HPDE6-E6E7 (cell line): Measurements from ENCODE around the gene SLC37A3.
A peak's percentile ranks its signal among the peaks of the same experiment; 100 is the strongest.
"Not testable (repeated sequence)": the region's sequence is repeated elsewhere in the genome, so short reads cannot be mapped to it uniquely, and the experiment has no call there.

Experiments
- DNase-seq: peaks from one replicate; pipeline ENCODE4 v3.0.0; 2011; ENCODE audit warnings: missing footprints; ENCODE audit errors: extremely low spot score

The SLC37A3 gene

DNA sequence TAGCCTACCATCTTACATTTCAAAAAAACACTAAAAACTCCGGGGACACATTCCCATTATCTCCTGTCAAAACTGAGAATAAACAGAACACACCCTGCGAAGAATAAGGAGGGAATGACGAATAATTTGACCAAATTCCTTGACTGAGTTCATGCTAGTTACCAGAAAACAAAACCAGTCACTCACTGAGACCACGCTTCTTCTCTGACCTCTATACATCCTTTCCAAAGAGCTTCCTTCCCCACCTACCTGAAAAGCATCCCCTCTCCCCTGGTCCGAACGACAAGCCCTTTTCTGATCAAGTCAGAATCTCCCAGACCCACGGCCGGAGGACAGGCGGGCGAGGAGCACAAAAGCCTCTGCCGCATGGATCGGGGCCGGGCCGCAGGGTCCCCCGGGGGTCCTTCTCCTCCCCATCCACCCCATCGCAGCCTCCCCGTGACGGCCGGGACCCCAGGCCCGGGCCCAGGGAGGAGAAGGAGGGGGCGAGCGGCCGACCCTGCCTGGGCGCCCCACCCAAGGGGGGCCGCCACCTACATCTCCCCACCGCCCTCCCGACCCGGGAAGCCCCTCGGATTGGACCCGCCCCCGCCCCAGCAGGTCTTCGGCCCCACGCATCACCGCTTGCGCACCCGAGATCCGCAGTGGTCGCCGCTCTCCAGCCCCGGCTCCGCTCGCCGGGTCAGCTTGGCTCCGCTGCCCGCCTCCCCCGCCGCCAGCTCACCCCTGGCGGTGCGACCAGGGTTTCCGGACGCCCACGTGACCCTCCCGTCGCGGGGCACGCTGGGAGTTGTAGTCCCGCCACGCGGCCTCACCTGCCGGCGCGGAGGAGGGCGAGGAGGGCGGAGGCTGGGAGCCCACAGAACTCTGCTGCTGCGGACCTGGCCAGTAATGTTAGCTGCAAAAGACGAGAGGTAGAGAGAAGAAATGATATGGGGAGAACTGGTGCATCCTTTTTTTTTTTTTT is at the start of gene SLC37A3:
SLC37A3 (minus strand) TSS at position 747 of the 967 bp plus-strand sequence. CDS start 16,004 bp downstream, outside the sequence.
- peak; percentile 89 for DNase-seq

GRCh38 chr7:140447841-140448240 is 49.5 kb upstream of the SLC37A3 start:
- no peak for DNase-seq

GRCh38 chr7:140446467-140446866 is 48.1 kb upstream of the SLC37A3 start:
- no peak for DNase-seq

DNA sequence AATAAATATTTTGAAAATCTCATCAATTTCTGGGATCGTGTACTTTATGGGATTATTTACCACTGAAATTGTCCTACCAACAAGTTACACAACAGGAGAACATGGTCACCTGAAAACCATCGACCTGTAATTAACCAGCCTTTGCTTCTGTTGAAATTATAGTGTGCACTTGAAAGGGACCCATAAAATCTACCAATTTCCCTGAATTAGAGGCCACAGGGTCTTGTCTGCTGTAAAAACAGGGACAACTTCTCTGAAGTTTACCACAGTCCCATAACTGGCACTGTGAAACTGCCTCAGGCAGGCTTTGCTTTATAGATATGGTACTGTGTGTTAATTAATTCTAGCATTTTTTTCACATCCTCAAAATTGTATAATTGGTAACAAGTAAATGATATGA is 43.2 kb upstream of the SLC37A3 start:
- DNase-seq = no peak

GRCh38 chr7:140440593-140440992 is 42.3 kb upstream of the SLC37A3 start:
- DNase-seq = no peak

GRCh38 chr7:140439359-140439758 is 41.0 kb upstream of the SLC37A3 start:
- no peak for DNase-seq

DNA sequence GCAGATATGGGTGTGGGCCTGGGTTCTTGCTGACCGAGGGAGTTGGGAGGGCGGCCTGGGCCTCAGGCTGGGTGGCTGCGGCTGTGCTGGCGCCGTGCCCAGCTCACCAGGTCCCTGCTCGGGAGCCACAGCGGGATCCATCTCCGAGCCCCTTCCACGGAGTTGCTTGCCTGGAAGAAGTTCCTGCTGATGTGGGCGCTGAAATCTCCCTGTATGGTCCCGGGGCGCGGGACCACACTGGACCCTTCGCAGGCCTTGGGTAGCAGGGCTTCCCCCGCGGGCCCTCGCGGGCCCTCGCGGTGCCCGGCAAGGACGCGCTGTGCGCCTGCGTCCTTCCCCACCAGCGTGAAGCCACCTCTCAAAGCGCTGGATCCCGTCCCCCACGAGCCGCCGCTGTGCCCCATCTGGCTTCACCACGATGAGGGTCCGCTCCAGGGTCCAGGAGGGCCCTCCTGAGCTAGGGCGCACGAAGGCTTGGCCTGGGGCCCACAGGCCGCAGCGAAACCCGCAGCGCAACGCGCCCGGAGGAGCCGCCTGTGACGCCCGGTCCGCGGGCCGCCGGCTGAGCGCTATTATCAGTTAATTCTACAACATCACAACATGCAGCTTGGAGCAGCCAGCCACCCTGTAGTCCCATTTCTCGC is 37.0 kb upstream of the SLC37A3 start:
- DNase-seq = no peak

DNA sequence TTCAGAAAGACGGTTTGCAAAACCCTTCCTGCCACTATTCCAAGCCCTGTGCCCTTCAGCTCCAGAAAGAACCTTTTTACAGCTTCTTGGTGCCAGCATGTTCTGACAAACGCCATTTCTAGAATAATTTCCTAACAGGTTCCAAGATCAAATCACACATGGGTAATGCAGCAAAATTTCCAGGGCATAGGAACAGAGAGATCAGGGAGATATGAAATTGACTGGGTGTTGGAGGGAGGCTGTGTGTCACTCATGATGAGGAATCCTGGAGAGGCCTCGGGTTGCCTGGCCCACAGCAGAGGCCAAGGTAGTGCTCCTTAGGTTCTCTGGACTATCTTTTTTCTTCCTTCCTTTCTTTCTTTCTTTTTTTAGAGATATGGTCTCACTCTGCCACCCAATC is 35.1 kb upstream of the SLC37A3 start:
- no peak for DNase-seq

GRCh38 chr7:140426130-140426529 is 27.8 kb upstream of the SLC37A3 start:
- no peak for DNase-seq

- no peak for DNase-seq
Measured at GRCh38 chr7:140425718-140426117, 27.4 kb upstream of the SLC37A3 start.

DNA sequence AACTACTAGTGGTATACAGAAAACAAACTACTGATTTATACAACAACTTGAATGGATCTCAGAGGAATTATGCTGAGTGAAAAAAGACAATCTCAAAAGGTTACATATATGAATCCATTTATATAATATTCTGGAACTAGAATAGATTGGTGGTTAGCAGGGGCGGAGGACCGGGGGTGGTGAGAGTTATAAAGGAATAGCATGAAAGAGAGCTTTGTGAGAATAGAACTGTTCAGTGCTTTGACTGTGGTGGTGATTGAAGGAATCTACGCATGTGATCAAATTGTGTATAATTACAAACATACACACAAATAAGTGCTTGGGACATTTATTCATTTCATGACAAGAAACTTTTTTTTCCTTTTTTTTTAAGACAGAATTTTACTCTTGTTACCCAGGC is 25.2 kb upstream of the SLC37A3 start:
- DNase-seq = no peak

GRCh38 chr7:140421521-140421920 is 23.2 kb upstream of the SLC37A3 start:
- DNase-seq = no peak

- no peak for DNase-seq
Measured at GRCh38 chr7:140418653-140419052, 20.3 kb upstream of the SLC37A3 start.

DNA sequence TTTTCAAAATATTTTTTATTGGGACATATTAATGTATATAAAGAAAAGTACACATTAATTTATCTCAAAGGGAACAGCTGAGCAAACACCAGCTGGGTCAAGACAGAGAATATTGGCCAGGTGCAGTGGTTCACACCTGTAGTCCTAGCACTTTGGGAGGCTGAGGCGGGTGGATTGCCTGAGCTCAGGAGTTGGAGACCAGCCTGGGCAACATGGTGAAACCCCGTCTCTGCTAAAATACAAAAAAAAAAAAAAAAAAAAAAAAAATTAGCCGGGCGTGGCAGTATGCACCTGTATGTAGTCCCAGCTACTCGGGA is 19.8 kb upstream of the SLC37A3 start:
- DNase-seq = not testable (repeated sequence)

- no peak for DNase-seq
Measured at GRCh38 chr7:140417456-140418155, 19.3 kb upstream of the SLC37A3 start.

- DNase-seq = no peak
Measured at GRCh38 chr7:140416560-140416959, 18.2 kb upstream of the SLC37A3 start.

DNA sequence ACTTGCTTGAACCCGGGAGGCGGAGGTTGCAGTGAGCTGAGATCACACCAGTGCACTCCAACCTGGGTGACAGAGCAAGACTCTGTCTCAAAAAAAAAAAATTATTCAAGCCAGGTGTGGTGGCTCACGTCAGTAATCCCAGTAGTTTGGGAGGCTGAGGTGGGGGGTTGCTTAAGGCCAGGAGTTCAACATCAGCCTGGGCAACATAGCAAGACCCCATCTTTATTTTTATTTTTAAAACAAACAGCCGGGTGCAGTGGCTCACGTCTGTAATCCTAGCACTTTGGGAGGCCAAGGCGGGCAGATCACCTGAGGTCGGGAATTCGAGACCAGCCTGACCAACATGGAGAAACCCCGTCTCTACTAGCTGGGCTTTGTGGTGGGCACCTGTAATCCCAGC is 17.5 kb upstream of the SLC37A3 start:
- not testable (repeated sequence) for DNase-seq

GRCh38 chr7:140415361-140415760 is 17.0 kb upstream of the SLC37A3 start:
- DNase-seq = no peak

GRCh38 chr7:140404565-140405065 is 6.3 kb upstream of the SLC37A3 start:
- no peak for DNase-seq

GRCh38 chr7:140403878-140404564 is 5.7 kb upstream of the SLC37A3 start, which contains the start of gene RAB19:
TSS of gene RAB19 (plus strand) at chr7:140404058. CDS start at chr7:140407647, 3,589 bp downstream.
- peak; percentile 45 for DNase-seq

- no peak for DNase-seq
Measured at GRCh38 chr7:140402178-140402835, 4.0 kb upstream of the SLC37A3 start.
